ENCODE measurements around the gene REEP5. TPM values are rescaled to one million over a fixed set of nuclear protein-coding genes. Genes with fewer than 3 reads are reported as not detected.
"Not testable (repeated sequence)": the region's sequence is repeated elsewhere in the genome, so short reads cannot be mapped to it uniquely, and the experiment has no call there.

REEP5 gene
- total RNA-seq, 1 donor from 2014 or later, result 94.5 TPM

DNA sequence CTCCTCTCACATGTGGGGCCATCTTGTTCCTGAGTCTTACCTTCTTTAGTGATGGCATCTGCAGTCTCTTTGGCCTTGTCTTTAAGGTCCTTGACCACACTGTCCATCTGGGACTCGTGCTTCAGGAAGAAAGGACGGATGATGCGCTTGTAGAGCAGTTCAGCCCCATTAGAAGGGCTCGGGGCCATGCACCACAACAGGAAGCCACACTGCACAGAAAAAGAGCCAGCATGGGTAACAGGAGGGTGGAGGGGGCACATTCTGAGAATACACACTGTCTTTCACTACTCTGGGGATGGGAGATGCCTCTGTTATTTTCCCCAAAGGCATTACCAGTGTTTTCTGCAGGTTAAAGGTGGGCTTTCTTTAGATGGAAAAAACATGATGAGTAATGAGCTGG, 35.1 kb downstream of the REEP5 start:
- DNase-seq (ENCODE audit: low read depth), result no peak

DNA sequence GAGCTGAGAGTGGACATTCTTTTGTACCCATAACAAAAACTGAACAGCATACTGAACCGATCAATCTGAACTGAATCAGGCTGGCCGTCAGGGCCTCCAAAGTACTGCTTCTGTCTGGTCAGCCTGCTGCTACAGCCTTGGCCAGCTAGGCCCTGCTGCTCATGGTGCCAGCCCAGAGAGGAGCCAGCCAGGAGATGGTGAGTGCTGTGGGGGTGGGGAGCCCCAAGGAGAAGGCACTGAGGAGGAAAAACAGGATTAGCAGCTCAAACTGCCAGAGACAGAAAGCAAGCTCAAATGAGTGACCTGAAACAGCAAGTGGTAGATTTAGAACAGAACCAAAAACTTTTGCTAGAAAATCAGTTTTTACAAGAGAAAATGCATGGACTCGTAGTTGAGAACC, 37.0 kb downstream of the REEP5 start:
- DNase-seq (ENCODE audit: low read depth), result no peak

DNA sequence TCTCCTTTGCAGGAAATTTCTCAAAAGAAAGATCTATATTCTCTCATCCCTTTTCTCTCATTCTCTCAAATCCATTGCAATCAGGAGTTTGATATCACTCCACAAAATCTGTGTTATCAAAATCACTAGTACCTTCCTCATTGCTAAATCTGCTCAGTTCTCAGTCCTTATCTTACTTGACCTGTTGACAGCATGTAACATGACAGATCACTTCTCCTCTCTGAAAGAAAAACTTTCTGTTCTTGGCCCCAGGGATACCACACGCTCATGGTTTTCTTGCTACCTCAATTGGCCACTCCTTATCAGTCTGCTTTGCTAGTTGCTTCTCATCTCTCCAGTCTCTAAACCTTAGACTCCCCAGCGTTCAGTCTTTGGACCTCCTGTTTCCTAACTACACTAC, 38.8 kb downstream of the REEP5 start:
- DNase-seq (ENCODE audit: low read depth), result no peak

DNA sequence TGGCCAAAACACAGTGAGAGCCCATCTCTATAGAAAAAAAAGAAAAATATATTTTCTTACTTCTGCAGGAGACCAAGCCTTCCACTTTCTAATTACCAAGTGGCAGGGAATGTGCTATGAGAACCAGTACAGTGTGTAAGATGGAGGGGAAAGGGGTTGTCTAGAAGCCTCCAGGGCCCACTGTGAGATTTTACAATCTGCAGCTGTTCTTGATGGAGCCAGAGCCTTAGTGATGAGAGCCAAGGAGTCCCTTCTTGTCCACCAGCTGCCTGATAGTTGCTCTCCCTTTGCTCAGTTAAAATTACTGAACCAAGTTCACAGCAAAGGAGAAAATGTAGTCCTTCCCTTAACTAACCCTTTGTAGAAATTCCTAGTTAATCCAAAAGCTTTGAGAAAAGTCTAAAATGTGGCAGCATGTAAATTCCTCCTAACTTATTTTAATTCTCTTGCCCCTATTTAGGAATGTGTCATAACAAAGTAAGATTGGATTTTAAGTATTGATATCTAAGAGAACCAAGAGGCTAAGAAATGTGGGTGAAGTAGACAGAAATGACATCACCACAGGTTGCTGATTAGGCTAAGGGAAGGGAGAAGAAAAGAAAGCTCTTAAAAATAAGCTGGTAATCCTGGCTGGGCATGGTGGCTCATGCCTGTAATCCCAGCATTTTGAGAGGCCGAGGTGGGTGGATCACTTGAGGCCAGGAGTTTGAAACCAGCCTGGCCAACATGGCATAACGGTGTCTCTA, 41.6 kb downstream of the REEP5 start:
- DNase-seq (ENCODE audit: low read depth), result no peak

DNA sequence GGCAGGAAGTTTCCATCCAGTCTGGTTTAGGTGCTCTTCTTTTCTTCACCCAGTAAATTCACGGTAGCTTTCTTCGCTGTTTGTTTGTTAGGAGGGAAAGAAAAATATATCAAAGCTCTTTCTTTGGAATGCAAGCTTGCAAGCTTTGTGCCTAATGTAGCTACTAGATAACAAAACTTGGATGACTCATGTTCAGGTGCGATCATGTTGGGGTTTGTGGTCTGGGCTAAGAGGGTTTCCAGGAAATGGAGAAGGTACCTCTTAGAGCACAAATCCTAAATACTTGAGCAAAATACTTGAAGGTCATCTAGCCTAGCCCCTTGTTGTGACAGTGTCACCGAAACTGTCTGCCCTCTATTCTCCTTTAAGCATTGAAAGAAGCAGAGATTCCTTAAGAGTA, 43.3 kb downstream of the REEP5 start:
- DNase-seq (ENCODE audit: low read depth), result peak; percentile 74

DNA sequence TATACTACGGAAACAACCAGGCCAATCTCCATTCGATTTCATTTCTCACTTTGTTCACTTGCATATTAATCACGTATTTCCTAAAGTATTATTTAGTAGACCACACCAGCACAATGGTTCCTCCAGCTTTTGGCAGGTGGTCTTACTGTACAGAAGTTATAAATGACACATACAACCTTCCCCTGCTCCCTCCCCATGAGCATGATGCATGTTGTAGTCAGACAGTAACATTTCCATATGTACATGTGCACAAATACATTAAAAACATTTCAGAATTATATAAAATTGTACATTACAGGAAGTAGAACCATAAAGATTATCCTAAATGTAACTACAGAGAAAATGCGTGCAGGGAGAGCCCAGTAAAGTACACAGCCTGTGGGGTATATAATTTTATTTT, 43.9 kb downstream of the REEP5 start:
- DNase-seq (ENCODE audit: low read depth), result no peak

DNA sequence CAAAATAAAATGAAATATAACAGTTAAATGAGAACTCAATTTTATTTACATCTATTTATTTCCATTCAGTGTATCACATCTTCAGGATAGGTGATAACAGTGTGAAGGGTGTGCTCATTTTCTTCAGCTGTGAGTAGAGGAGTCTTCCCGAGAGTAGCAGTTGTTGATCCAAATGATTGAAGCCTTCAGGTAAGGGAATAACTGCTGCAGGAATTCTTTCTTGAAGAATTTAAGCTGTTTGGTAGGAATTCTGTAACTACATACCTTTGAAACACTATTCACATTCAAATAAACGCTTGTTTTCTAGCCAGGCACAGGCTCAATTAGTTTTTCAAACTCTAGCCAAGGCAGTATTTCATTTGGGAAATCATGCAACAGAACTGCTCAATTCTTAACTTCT, 45.7 kb downstream of the REEP5 start:
- no peak for DNase-seq (ENCODE audit: low read depth)

DNA sequence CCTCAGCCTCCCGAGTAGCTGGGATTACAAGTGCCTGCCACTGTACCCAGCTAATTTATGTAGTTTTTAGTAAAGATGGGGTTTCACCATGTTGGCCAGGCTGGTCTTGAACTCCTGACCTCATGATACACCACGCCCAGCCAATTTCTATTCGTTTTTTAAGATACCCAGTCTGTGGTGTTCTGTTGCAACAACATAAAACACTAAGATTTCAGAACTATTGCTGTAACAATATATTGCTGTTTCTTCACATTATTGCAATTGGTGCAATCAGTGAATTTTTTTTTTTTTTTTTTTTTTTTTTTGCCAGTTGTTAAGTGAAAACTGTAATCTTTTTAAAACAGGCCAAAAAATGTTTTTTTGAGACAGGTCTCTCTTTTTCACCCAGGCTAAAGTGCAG, 51.1 kb downstream of the REEP5 start:
- DNase-seq (ENCODE audit: low read depth), result no peak

DNA sequence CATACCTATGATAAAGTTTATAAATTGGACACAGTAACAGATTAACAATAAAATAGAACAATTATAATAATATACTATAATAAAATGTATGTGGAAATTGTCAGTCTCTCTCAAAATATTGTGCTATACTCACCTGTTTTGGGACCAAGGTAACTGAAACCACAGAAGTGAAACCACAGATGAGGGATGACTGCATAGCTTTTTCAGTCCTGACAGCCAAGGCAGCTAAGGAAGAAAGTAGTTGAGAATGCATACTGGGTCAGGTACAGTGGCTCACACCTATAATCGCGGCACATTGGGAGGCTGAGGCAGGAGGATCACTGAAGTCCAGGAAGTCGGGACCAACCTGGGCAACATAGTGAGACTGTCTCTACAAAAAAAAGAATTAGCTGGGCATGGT, 52.1 kb downstream of the REEP5 start:
- no peak for DNase-seq (ENCODE audit: low read depth)

DNA sequence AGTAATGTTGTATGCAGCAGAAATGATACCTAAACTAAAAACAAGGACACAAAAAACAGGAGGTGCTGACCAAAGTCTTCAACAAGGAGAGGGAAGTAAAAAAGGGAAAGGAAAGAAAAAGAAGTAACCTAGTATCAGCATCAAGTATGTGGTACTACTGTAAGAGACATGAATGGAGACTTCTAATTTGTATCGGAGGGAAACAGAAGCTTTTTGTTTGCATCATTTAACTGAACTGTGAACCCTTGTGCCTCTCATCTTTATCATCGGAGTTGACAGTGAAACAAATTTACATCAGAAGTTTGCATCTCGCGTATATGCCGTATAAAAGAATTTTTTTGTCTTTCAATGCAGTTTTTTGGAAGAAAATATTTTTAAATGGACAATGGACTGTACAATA, 54.6 kb downstream of the REEP5 start:
- DNase-seq (ENCODE audit: low read depth), result no peak

DNA sequence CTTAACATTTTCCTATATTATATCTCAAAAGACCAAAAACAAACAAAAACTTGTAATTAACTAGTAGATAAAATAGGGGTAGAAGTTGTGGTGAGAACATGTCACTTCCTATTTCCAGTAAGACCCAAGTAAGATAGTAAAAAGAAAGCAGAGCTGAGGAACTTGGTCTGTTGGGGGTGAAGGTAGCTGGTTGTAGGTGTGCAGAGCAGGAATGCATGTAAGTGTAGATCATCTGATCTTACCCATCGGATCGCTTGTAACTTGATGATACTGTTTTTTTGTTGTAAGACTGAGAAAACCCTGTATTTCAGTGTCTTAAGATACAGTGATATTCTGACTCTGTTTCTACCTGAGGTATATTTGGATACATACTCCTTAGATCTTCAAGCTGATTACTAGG, 55.3 kb downstream of the REEP5 start:
- no peak for DNase-seq (ENCODE audit: low read depth)

DNA sequence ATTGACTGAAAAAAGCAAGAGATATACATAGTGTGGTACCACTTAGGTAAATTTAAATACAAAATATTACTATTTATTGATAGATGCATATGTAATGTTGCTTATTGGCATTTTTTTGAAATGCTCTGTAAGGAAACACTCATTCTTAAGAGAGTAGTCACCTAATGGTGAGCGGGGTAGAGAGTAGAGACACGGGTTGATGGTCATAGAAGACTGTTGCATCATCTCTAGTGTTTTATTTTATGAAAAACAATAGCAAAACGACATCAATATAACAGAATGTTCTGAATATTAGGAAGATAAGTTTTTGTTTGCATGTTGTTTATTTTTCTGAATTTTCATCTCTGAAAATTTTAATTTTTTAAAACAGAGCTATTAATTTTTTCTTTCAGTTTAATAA, 56.9 kb downstream of the REEP5 start:
- DNase-seq (ENCODE audit: low read depth), result no peak

DNA sequence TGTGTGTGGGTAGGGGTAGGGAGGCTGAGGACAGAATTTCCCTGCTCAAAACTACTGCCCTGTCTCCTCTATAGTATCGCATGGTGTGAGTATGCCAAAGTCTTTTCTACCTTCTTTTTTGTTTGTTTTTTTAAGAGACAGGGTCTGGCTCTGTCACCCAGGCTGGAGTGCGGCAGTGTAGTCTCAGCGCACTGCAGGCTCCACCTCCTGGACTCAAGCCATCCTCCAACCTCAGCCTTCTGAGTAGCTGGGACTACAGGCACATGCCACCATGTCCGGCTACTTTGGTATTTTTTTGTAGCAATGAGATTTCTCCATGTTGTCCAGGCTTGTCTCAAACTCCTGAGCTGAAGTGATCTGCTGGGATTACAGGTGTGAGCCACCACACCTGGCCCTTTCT, 58.5 kb downstream of the REEP5 start:
- DNase-seq (ENCODE audit: low read depth), result no peak

DNA sequence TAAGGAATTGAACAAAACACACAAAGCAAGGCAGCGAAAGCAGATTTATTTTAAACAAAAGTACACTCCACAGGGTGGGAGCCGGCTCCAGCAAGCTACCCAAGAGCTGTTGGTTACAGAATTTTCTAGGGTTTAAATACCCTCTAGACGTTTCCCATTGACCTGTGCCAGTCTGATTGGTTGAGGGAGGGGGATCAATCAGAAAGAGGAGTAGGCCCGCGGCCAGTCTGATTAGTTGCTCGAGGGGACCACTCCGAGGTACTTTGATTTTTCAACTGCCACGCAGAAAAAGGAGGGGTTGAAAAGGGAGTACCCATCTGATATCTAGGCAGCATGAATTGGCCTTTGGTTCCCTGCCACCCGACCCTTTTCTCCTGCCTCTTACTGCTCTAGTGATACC, 59.9 kb downstream of the REEP5 start:
- no peak for DNase-seq (ENCODE audit: low read depth)

DNA sequence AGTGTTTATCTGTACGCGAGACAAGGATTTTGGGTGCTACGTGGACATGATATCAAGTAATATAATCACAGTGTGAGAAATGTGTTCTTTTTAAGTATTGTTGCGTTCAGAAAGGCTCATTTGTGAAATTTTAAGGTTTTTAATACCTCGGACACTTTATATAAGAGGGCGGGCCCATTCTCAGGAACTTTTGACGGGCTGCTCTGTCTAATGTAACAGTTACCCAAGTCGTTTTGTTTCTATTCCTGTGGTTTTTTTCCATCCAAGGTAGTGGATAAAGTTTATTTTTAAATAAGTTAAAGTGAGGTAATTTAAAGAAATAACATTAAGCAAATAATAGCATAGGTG, 60.4 kb downstream of the REEP5 start:
- DNase-seq (ENCODE audit: low read depth), result no peak

DNA sequence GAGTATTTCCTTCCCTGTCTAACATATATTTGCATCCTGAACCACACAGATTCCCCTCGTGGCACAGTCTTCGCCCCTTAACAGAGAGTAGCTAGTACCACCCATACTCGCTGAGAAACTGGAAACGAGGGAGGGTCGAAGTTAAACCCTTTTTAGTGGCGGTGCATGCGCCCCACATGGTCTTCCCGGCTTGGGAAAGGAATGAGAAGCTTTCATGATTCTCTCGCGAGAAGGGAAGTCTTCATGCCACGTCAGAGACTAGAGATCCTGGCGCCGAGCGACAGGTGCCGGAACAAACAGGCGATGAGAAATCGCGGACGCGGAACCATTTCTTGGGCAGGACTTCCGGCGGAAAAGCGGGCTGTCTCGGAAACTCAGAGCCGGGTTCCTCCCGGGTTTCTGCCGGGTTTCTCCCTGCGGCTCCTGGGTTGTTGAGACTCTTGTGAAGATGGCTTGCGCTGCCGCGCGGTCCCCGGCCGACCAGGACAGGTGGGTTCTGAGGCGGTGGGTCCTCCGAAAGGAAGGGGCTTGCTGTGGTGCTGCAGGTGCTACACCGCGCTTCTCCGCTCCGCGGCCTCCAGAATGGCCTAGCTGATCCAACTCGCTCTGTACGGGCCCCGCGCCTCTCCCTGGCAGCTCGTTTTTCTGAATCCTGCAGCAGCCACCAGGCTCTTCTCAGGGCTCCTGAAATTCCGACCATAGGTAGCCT, 60.9 kb downstream of the REEP5 start, which contains the start of gene SRP19:
SRP19 (plus strand) TSS at position 359 of the 709 bp plus-strand sequence; CDS start at position 449, 90 bp downstream.
- peak; percentile 97 for DNase-seq (ENCODE audit: low read depth)

DNA sequence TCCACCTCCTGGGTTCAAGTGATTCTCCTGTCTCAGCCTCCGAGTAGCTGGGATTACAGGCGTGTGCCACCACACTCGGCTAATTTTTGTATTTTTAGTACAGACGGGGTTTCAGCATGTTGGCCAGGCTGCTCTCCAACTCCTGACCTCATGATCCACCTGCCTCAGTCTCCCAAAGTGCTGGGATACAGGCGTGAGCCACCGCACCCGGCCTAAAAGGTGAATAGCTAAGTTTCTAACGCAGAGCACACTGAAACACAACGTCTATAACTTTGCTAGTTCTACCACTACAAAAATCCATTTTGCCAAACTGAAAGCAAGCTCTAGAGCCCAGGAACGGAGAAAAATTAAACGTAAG, 61.5 kb downstream of the REEP5 start:
- not testable (repeated sequence) for DNase-seq (ENCODE audit: low read depth)

DNA sequence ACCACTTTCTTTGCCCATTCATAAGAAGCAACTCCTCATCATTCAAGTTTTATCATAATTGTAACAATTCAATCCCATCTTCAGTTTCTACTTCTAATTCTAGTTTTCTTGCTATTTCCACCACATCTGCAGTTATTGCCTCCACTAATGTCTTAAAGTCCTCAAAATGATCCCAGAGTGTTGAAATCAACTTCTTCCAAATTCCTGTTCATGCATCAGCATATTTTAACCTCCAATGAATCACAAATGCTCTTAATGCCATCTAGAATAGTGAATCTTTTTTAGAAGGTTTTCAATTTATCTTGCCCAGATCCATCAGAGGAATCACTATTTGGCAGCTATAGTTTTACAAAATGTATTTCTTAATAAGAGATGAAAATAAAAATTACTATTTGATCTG, 64.2 kb downstream of the REEP5 start:
- peak; percentile 19 for DNase-seq (ENCODE audit: low read depth)

DNA sequence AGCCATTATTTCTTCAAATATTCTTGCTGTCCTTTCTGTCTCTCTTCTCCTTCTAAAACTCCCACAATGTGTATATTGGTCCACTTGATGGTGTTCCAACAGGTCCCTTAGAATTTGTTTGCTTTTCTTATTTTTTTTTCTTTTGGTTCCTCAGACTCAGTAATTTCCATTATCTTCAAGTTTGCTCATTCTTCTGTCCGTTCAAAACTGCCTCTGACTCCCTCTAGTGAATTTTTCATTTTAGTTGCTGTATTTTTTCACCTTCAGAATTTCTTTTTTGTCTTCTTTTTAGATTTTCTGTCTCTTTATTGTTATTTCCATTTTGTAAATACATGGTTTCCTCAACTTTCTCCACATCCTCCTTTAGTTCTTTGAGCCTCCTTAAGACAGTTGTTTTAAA, 67.4 kb downstream of the REEP5 start:
- DNase-seq (ENCODE audit: low read depth), result no peak

DNA sequence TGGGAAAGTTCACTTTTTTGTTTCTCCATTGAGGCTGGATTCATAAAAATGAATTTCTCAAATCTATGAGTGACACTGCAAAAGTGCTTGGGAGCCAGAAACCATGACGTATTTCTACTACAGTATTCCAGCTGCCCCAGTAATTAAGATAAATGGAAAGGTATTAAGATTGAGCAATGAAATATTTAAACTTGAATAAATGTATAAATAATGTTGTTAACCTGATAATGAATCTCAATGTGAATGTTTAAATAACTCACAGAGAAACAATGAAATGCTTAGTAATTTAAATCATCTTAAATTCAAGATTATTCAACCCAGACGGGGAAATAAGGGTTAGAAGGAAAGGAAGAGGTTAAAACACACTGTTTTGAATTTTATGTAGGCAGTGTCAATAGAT, 72.1 kb downstream of the REEP5 start:
- no peak for DNase-seq (ENCODE audit: low read depth)

DNA sequence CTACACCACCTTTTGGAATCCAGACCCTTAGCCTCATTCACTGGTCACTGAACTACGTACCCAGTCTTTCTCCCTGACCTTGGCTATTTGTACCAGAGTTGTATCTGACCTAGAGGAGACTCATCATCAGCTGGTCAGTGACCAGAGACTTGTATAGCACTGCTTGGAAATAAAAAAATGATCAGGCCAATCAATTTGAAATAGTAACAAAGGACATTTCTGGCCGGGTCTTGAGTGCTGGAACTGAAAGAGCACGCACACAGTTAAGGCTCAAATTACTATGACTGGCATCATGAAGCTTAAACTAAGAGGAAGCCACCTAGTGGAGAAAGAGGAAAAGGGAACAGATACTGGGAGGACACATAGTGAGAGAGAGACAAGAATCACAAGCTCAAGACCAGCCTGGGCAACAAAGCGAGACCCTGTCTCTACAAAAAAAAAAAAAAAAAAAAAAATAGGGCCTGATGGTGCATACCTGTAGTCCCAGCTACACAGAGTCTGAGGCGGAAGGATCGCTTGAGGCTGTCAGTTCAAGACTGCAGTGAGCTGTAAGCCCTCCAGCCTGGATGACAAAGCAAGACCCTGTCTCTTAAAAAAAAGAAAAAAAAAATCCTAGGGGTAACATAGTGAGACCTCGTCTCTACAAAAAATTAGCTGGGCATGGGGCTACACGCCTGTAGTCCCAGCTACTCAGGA, 73.8 kb downstream of the REEP5 start:
- peak; percentile 80 for DNase-seq (ENCODE audit: low read depth)

DNA sequence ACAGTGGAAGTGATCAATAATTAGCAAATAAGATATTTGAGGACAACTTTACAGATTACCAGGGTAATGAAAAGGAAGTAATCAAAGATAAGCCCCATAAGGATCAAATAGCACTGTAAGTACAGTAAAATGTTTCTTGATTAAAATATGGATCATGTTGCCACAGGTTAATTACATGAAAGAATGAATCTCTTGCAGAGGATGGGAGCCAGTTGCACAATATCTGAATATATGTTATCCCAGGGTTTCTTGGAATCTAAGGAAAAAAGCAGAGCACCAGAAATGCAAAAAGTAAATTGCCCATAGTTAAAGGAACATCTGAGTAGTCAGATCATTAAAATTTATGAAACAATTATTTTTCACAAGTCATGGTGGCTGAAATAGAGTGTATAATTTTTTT, 74.7 kb downstream of the REEP5 start:
- no peak for DNase-seq (ENCODE audit: low read depth)

DNA sequence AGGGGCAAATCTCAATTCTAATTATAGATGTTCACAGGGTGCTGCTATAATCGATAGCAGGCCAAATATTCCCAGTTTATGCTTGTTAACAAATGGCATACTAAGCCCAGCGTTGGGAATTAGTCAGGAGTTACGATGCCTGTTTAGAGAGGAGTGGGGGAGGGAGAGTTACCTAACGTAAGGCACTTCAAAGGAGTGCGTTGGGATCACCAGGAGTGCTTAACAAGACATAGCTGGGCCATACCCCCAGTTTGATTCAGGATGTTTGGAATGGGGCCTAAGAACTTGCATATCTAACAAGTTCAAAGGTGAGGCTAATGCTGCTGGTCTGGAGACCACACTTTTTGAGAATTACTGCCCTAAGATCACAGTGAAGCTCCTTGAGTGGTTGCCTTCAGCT, 75.5 kb downstream of the REEP5 start:
- no peak for DNase-seq (ENCODE audit: low read depth)
